HG03354 (cell line): ENCODE data around the gene SIDT1.
"Not testable (repeated sequence)": the region's sequence is repeated elsewhere in the genome, so short reads cannot be mapped to it uniquely, and the experiment has no call there.

Source experiments
- ATAC-seq: cut with Tn5 transposase; IDR thresholded peaks from one replicate; pipeline ENCODE4 v1.9.1; 2021; ENCODE audit warnings: mild to moderate bottlenecking; ENCODE audit not compliant: unreplicated experiment, poor library complexity, severe bottlenecking

Gene SIDT1

DNA sequence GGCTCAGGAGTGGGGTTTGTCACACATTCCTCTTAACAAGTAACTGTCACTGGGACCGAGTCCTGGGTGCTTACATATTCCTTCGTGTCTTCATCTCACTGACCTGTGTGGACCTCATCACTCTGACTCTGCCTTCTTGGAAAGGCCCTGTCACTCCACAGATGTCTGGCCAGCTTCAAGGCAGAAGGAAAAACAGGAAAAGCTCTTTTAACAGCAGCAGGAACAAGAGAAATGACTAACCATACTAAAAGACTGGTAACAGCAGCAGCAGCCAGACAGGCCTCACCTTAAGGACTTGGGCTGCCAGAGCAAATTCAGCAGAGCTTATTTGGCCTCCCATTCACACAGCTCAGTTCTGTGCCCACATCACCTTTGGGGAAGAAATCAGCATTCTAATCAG is 96.0 kb downstream of the SIDT1 start:
- ATAC-seq, result no peak

DNA sequence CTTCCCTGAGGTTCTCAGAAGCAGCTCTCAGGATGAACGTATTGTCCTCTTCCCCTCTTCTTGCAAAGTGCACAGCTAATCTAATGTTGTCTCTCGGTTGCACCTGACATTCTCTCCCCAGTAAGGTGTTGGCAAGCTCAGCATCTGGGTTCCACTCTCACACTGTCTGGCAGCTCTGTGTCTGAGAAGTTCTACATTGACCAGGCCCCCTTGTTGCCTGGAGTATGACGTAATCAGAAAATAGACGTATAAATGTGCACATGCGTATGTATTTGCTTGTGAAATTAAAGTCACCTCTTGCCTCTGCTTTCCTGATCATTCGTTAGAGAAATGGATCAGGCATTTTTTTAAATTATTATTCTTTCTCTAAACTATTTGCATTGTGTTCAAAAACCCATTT is 96.4 kb downstream of the SIDT1 start:
- no peak for ATAC-seq

DNA sequence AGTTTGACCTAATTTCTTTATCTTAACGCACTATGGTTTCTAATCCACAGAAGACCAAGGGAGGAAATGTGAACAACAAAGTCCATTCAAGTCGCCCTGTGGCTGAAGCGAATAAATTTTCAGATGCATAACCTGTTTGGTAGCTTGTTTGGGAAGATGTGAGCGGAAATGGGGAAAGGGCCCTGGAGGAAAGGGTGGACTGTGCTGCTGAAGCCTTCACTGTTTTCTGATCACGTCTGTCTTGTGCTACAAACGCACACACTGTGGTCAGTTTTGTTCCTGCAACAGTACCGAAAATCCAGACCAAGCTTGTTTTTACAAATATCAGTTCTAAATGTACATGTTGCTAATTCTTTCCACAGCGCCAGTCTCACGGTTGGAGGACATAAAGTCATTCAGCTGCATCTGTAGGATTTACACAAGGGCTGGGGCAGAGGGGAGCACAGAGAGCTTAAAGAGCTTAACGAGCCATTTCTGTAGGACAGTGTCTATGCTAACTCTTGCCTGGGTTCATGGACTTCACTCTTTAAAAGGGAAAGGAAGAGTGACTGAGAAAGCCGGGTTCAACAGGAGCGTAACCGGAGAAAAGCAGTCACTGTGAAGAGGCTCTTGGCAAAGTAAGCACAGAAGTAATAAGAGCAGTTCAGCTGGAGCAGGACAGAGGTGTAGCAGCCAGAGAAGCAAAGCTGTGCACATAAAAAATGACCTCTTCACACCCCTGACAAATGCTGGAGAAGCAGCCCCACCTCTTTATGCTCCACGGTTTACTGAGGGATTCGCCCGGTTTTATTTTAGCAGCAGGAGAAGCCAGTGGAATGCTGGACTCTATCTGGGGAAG is 97.4 kb downstream of the SIDT1 start:
- ATAC-seq, result no peak

DNA sequence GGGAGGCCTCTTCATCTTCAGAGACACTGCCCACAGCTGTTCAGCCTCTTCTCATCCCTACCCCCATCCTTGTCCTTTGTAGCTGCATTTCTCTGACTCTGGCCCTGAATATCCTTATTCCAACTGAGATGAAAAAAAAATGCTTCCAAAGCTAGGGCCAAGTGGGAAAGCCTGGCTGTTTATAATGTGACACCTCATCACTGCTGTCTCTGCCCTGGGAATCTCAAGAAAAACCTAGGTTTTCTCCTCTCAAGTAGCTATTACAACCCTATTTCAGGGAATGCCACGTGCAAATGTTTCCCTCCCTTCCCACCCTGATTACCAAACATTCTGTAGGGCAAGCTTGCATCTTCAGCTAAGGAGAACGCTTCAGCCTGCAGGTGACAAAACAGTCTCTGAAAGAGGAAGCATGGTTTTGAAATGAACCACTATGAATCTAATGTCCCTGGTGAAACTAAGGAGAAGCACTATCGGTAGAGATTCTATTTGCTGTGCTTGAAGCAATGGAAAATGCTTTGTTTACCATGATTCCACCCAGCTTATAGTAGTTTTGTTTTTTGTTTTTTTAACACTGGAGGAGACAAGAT is 98.7 kb downstream of the SIDT1 start:
- no peak for ATAC-seq

DNA sequence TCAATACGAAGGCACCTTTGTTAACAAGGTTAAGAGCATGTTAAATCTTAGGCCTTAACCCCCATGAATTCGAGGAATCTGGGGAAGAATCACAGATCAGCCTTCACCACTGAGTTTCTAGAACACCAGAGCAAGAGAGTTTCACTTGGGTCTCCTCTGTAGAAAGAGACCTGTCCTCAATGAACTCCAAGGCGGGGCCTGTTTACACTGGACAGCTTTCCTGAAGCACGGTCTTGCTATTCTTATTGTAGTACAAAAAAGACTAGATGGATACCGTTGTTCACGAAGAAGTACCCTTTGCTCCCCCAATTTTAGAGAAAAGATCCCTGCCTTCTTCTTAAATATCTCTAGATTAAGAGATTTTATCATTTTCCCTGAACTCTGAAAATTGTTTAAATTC is 99.2 kb downstream of the SIDT1 start:
- ATAC-seq, result no peak

DNA sequence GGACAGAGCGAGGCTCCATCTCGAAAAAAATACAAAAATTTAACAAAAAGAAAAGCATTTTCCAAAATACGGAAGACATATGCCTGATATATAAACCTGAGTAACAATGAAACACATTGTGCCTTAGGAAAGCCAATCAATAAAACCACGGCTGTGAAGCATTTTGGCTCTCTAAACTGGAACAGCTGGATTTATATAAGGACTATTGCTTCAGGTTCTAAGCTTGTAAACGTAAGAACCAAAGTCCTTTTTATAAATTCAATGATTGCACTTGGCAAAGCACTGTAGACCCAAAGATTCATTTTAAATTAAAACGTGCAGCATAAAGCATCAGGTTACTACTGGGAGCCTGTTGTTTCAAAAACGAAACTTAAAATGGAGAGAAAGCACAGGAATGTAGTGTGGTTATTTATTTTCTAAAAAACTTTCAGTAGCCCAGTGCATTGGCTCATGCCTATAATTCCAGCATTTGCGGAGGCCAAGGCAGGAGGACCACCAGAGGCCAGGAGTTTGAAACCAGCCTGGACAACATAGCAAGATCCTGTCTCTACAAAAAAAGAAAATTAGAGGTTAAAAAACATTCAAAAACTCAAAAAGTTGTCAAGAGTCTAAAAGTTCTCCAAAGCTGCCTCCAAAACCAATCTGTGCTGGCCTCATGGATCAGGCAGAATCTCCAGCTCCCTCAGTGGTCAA is 102.6 kb downstream of the SIDT1 start:
- no peak for ATAC-seq

DNA sequence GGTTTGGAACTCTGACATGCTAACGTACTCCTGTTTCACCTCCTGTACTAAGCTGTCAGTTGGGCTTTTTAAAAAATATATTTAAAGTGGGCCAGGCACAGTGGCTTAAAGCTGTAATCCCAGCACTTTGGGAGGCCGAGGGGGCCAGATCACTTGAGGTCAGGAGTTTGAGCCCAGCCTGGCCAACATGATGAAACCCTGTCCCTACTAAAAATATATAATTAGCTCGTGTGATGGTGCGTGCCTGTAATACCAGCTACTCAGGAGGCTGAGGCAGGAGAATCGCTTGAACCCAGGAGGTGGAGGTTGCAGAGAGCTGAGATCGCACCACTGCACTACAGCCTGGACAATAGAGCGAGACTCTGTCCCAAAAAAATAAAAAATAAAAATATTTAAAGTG is 103.7 kb downstream of the SIDT1 start:
- not testable (repeated sequence) for ATAC-seq

DNA sequence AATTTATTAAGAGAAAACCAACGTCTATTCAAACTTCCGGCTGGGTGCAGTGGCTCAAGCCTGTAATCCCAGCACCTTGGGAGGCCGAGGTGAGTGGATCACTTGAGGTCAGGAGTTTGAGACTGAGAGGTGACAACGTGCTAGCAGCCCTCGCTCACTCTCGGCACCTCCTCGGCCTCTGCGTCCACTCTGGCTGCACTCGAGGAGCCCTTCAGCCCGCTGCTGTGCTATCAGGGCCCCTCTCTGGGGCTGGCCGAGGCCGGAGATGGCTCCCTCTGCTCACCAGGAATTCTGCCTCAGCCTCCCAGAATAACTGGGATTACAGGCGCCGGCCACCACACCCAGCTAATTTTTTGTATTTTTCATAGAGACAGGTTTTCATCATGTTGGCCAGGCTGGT is 105.4 kb downstream of the SIDT1 start:
- no peak for ATAC-seq

DNA sequence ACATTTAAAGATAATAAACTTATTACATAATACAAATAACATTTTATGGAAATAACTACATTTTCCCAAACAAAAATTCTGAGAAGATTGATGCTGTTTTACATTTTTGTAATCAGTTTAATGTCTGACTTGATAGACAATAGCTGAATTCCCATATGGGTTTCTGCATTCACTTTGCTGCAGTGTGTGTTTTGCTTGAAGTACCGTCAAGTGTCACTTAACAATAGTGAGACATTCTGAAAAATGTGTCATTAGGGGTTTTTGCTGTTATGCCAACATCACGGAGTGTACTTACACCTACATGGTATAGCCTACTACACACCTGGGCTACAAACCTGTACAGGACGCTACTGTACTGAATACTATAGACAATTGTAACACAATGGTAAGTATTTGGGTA is 106.6 kb downstream of the SIDT1 start:
- no peak for ATAC-seq

DNA sequence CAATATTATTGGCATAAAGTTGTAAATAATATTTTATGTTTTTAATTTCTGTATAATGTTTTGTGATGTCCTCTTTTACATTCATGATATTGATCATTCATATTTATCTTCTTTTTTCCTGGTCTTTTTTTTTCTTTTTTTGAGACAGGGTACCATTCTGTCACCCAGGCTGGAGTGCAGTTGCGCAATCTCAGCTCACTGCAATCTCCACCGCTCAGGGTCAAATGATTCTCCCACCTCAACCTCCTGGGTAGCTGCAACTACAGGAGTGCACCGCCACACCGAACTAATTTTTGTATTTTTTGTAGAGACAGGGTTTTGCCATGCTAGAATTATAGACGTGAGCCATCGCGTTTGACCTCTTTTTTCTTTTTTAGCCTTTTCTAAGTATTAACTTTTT is 111.2 kb downstream of the SIDT1 start:
- no peak for ATAC-seq

DNA sequence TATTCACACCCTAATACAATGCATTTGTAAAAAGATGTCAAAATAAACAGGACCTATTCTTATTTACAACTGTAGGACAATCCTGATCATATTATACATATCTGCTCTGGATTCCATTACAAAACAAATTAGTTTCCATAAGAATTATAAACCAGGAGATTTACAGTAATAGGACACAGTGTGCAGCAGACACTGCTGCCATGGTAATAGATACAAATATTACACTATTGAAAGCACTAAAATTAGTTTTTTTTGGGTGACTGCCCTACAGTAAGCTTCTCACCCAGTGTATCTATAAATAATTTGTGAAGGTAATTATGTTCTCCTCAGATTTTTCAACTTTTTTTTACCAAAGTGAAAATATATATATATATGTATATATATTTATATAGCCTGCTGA is 116.2 kb downstream of the SIDT1 start:
- no peak for ATAC-seq

DNA sequence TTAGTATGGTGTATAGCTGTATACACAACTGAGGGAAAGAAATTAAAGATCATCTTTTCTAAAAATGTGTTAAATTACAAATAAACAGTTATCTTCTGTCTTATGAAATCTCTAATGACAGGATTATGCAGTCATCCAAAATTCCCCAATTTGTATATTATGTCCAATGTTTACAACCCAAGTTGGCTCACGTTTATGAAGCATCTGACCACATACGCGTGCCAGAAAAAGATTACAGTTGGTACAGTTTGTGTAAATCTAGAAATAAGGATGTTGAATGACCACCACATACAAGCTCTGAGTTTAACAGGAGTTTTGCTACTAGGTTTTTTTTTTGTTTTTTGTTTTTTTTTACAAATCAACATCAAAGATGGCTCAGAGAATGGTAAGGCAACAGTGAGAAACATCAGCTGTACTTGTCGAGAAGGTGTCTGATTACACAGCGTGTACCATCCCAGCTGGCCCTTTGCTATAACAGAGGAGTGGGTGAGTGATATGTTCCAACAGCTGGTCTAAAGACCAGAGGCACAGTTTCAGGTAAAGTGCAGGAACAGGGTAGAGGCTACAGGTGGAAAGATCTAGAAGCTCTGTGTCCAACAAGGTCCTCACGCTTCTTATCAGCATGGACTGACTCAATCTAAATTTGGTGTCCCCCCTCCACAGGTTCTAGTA is 117.0 kb downstream of the SIDT1 start:
- ATAC-seq, result no peak

DNA sequence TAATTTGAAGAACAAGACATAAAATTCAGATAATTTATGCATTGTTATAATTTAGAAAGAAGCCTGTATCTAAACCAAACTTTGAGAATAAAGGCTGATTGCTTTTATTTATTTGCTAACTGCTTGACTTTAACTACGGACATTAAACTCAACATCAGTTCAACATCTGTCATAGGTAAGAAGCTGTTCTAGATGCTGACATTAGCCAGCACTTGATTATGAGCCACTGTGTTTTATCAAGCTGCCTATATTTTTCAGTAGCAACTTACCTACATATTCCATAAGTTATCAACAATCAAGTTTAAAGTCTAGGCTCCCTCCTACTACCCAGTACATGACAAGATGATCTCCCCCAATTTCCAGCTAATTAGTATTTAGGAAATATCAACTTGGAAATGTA is 122.0 kb downstream of the SIDT1 start:
- ATAC-seq, result no peak

DNA sequence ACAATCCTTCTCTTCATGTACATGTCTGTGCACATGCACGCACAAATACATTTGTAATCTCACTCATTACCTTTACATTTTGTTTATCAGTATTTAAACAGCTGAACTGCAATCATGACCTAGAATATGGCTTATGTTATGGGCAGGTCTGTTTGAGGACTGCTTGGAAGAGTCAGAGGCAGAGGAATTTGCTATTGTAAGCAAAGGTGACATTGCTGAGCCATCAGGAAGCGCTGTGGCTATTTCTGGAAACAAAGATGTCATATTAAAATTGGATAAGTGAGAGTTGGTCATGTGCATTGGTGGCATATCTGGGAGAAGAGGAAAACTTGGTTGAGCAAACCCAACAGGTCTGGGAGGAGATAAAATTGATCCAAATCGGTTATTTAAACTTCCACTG is 122.5 kb downstream of the SIDT1 start:
- ATAC-seq, result no peak

DNA sequence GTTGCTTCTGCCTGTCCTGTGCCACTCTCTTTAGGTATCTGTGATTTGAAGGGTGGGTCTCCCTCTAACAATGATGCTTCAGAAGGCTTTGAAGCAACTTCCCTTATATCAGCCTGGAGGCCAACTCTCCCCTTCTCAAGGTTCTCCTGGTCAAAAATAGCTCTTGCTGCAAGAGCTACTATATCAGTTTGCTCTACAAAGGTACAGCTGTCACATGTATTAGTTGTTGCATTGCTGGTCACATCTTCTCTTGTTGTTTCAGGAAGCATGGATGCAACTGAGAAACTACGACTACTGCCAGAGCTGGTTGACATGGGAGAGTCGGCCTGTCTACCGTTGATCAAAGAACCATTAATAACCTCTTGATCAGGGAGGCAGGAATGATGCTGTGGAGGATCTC is 125.8 kb downstream of the SIDT1 start:
- ATAC-seq, result no peak

DNA sequence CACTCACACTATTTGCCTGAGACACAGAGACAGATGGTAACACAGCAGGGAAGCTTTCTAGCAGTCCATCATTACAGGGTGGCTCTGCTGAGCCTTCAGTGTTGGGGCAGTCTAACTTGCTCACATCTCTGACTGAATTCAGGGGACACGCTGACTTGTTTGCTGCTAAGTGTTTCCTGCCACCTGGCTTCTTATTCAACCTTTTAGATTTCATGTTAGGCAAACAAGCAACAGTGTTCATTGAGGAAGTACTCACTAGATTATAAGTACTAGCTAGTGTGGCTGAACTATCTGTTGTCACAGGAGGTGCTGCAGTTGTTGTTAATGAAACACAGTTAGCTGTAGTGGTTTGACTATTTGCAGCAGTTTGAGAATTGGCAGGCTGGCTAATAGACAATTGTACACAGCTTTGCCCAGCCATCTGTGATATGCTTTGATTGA is 126.8 kb downstream of the SIDT1 start:
- ATAC-seq, result no peak

DNA sequence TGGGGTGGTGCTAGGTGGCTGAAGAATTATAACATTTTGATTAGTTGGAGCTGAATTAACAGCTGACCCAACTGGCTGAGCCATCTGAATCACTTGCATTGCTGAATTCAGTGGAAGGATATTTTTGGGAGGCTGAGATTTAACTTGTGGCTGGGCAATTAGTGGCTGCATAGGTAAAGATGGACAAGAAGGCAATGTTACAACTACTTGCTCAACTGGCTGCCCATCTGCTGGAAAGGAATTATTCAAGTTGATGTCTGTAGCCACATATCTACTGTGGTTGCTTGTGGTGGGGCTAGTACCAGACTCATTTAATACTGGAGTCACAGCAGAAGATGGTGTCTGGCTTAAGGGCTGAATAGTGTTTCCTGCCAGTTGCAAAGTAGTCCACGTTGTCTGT is 127.6 kb downstream of the SIDT1 start:
- ATAC-seq, result no peak

DNA sequence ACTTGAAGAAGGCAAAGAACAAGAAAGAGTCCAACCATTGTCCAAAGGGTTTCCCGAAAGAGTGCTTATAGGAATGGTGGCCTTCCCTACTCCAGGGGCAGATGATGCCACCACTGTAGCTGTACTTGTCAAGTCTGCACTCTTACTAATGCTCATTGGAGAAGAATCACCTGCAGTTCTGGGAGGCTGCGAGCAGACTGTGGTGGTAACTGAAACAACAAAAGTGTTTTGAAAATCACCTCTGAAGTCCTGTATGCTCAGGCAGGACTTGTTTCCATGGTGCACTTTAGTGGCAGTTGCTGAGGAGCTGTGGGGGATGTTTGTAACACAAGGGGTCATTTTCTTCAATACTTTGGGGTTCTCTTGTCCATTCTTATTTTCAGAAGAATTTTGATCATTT is 128.1 kb downstream of the SIDT1 start:
- ATAC-seq, result no peak

DNA sequence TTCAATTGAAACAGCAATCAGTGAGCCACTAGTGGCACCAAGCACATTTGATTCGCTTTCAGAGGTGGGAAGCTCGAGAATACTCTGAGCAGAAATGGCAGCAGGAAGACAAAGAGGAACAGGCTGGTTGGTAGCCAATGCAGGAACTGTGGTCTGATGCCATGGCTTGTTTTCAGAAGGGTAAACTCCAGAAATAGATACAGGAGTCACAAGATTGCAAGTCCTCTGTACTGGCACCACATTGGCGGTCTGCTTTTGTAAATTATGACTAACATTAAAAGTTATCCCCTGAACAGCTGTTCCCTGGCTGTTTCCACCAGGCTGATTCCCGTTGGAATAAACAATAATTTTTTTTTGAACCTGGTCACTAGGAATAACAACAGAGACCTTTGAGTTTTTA is 128.5 kb downstream of the SIDT1 start:
- ATAC-seq, result no peak

DNA sequence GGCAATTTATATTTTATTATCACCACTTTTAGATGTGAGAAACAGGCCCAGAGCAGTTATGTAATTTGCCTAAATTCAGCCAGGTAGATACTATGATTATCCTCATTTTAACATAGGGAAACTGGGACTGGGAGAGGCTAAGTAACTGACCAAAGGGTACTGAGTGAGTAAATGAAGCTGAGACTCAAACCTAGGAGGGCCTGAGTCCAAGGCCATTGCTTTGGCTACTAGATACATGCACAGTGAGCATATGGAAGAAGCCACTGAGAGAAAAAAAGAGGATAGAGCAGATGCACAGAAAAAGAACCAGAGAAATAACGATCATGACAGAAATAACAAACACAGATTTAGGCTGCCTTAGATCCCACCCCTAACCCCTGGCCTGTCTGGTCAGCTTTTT is 130.5 kb downstream of the SIDT1 start:
- ATAC-seq, result no peak
